MCF 10A (cell line): ENCODE measurements around the gene FAT1. TPM values are rescaled to one million over a fixed set of nuclear protein-coding genes. Genes with fewer than 3 reads are reported as not detected.

Experiments used
- BruUV-seq: library from RNA; stranded (reverse); fragments of 400-500 nt; replicated peaks from 2 replicates; lab custom pipeline; 2021; lab: Mats Ljungman, UMichigan
- CTCF ChIA-PET: fragments of 300-600 bp; sonication (Branson Sonifier 250); formaldehyde crosslinking; extraction: SDS; loops from one replicate; lab custom pipeline; 2021; ENCODE audit warnings: antibody characterized with exemption, inconsistent platforms; lab: Yijun Ruan, JAX
- POLR2A ChIA-PET: fragments of 300-600, 350-650 bp; sonication (Branson Sonifier 250); formaldehyde crosslinking; extraction: SDS; loops from one replicate; lab custom pipeline; 2020; ENCODE audit warnings: antibody characterized with exemption, inconsistent platforms; lab: Yijun Ruan, JAX
- DNase-seq: peaks from one replicate; pipeline ENCODE4 v3.0.0-alpha.2; 2018; ENCODE audit not compliant: unreplicated experiment
- H3K27ac Mint-ChIP-seq: one replicate; pipeline ENCODE4 v1.8.0; 2022; ENCODE audit warnings: mild to moderate bottlenecking, low read depth, mixed read lengths; ENCODE audit not compliant: unreplicated experiment
- H3K27me3 Mint-ChIP-seq: one replicate; pipeline ENCODE4 v1.8.0; 2022; ENCODE audit warnings: mixed read lengths; ENCODE audit not compliant: insufficient read depth, unreplicated experiment
- H3K36me3 Mint-ChIP-seq: one replicate; pipeline ENCODE4 v1.8.0; 2022; ENCODE audit warnings: mild to moderate bottlenecking, moderate library complexity, mixed read lengths; ENCODE audit not compliant: insufficient read depth, unreplicated experiment
- H3K4me1 Mint-ChIP-seq: one replicate; pipeline ENCODE4 v1.8.0; 2022; ENCODE audit warnings: mixed read lengths; ENCODE audit not compliant: insufficient read depth, unreplicated experiment
- H3K4me3 Mint-ChIP-seq: one replicate; pipeline ENCODE4 v1.8.0; 2022; ENCODE audit warnings: mild to moderate bottlenecking, moderate library complexity, mixed read lengths; ENCODE audit not compliant: unreplicated experiment
- H3K9me3 Mint-ChIP-seq: one replicate; pipeline ENCODE4 v1.8.0; 2022; ENCODE audit warnings: mixed read lengths; ENCODE audit not compliant: unreplicated experiment
- CTCF ChIP-seq: fragments of 200-600 bp; IDR thresholded peaks from one replicate; pipeline ENCODE4 v1.8.0; 2022; ENCODE audit warnings: antibody characterized with exemption, mild to moderate bottlenecking; ENCODE audit not compliant: unreplicated experiment
- intact Hi-C: fragments of 100-400 bp; cut with micrococcal nuclease; formaldehyde crosslinking; loops from 2 replicates; pipeline ENCODE4 v1.14.1; 2022
- total RNA-seq: library from RNA; stranded (reverse); gene quantifications from 2 replicates; pipeline ENCODE4 v1.2.3, GENCODE V29; 2022

FAT1 gene
- total RNA-seq, 1 experiment from 2014 or later, result 165 TPM

- peaks cover 23% of the 10 kb centered on the region for H3K9me3 Mint-ChIP-seq
- H3K4me1 Mint-ChIP-seq, result peaks cover 6% of the 10 kb centered on the region
- no peak overlapping the region for H3K4me3 Mint-ChIP-seq
- intact Hi-C loops, result no loop called here
- ChIA-PET POLR2A (interaction anchor here (0.5 to 1.0 kb wide), 2 partner anchors 12 to 1184 kb away, joined by 3 read pairs; no protein-coding TSS in a partner anchor), CTCF (interaction anchor here (1.3 kb wide), 1 partner anchor 11 kb away, joined by 3 read pairs; no protein-coding TSS in a partner anchor)
- no peaks in the 10 kb centered on the region for H3K36me3 Mint-ChIP-seq
- no peak for TF ChIP-seq CTCF
- DNase-seq, result no peak
- no peaks in the 10 kb centered on the region for H3K27me3 Mint-ChIP-seq
- no peak overlapping the region for H3K27ac Mint-ChIP-seq
- no TSS peak for BruUV-seq
Measured at GRCh38 chr4:186541801-186542200, 181.9 kb downstream of the FAT1 start.

GRCh38 chr4:186537843-186538521 is 185.7 kb downstream of the FAT1 start:
- ChIA-PET CTCF (interaction anchor here (0.6 to 1.2 kb wide), 3 partner anchors 16 to 443 kb away, joined by 3 to 6 read pairs (median 3); no protein-coding TSS in a partner anchor), POLR2A (no interaction called here)
- no TSS peak for BruUV-seq
- H3K36me3 Mint-ChIP-seq, result no peaks in the 10 kb centered on the region
- no peaks in the 10 kb centered on the region for H3K4me1 Mint-ChIP-seq
- DNase-seq, result no peak
- no peak for TF ChIP-seq CTCF
- intact Hi-C loops, result no loop called here
- H3K27ac Mint-ChIP-seq, result no peak overlapping the region
- H3K4me3 Mint-ChIP-seq, result no peak overlapping the region
- H3K27me3 Mint-ChIP-seq, result no peaks in the 10 kb centered on the region
- peaks cover 7% of the 10 kb centered on the region for H3K9me3 Mint-ChIP-seq

Other genes with a start within 250 kb of the FAT1 start
- gene MTNR1A, start 168.3 kb downstream of the FAT1 start, total RNA-seq, result 0.25 TPM in 1 of 2 replicates, not detected in the other